OCI-LY3 (cell line): ENCODE data around the gene KIAA1671.

Source experiments
- EZH2phosphoT487 ChIP-seq: fragments of 200-600 bp; shearing (Covaris generic); IDR thresholded peaks from 2 replicates; pipeline ENCODE4 v1.6.1; 2018; ENCODE audit warnings: antibody characterized with exemption, mixed run types, low read depth
- TF ChIP-seq, protein P1 (sequence below): fragments of 200-600, 300-600 bp; sonication (generic); IDR thresholded peaks from 2 replicates; pipeline ENCODE4 v1.5.1; 2014; ENCODE audit warnings: antibody characterized with exemption, low read length, low read depth

DNA sequence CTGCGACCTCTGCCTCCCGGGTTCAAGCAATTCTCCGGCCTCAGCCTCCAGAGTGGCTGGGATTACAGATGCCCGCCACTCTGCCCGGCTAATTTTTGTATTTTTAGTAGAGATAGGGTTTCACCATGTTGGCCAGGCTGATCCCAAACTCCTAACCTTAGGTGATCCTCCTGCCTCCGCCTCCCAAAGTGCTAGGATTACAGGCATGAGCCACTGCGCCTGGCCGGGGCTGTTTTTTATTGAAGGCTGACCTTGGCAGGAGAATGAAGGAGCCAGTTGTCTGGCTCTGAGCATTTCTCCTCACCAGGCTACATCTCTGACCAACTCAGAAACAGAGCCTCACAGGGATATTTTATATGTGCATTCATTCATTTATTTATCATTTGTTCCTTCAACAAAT lies 2.3 kb downstream of the KIAA1671 start:
- TF ChIP-seq, protein P1, sequence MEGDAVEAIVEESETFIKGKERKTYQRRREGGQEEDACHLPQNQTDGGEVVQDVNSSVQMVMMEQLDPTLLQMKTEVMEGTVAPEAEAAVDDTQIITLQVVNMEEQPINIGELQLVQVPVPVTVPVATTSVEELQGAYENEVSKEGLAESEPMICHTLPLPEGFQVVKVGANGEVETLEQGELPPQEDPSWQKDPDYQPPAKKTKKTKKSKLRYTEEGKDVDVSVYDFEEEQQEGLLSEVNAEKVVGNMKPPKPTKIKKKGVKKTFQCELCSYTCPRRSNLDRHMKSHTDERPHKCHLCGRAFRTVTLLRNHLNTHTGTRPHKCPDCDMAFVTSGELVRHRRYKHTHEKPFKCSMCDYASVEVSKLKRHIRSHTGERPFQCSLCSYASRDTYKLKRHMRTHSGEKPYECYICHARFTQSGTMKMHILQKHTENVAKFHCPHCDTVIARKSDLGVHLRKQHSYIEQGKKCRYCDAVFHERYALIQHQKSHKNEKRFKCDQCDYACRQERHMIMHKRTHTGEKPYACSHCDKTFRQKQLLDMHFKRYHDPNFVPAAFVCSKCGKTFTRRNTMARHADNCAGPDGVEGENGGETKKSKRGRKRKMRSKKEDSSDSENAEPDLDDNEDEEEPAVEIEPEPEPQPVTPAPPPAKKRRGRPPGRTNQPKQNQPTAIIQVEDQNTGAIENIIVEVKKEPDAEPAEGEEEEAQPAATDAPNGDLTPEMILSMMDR = no peak
- no peak for TF ChIP-seq EZH2phosphoT487
